ENCODE measurements around the gene B3GAT1. TPM values are rescaled to one million over a fixed set of nuclear protein-coding genes. Genes with fewer than 3 reads are reported as not detected.

Gene B3GAT1
- total RNA-seq, 1 experiment from 2014 or later: 34.3 TPM

DNA sequence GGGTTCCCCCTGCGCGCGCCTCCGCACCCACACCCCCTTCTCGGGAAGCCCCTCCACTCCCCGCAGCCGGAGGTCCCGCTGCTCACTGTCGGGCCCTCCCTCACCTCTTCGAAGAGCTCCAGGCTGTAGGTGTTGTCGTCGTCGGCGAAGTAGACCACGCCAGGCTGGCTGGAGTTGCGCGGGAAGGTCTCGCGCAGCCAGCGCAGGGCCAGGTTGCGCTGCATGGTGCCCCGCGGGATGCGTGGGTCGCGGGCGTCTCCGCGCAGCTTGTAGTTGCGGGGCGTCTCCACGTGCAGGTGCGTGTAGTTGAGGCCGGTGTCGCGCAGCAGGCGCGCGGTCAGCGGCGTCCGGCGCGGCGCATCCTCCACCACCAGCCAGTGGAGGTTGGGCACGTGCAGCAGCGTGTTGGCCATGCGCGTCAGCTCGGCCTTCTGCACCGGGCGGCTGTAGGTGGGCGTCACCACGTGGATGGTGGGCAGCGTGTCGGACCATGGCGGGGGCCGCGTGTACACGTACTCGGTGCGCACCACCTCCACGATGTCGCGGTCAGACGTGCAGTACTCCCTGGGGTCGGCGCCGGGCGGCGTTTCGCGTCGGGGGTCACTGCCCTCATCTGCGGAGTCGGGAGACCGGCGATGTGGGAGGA lies 28.3 kb downstream of the B3GAT1 start:
- no peak overlapping the region for H2BK15ac ChIP-seq (ENCODE audit: low read depth, low read length)
- no peaks in the 10 kb centered on the region for H3K23me2 ChIP-seq (ENCODE audit: insufficient read length, low read depth, low read length, poor library complexity, severe bottlenecking)
- H4K91ac ChIP-seq (ENCODE audit: insufficient read length, low read depth, low read length): no peak overlapping the region
- TF ChIP-seq, protein P1, sequence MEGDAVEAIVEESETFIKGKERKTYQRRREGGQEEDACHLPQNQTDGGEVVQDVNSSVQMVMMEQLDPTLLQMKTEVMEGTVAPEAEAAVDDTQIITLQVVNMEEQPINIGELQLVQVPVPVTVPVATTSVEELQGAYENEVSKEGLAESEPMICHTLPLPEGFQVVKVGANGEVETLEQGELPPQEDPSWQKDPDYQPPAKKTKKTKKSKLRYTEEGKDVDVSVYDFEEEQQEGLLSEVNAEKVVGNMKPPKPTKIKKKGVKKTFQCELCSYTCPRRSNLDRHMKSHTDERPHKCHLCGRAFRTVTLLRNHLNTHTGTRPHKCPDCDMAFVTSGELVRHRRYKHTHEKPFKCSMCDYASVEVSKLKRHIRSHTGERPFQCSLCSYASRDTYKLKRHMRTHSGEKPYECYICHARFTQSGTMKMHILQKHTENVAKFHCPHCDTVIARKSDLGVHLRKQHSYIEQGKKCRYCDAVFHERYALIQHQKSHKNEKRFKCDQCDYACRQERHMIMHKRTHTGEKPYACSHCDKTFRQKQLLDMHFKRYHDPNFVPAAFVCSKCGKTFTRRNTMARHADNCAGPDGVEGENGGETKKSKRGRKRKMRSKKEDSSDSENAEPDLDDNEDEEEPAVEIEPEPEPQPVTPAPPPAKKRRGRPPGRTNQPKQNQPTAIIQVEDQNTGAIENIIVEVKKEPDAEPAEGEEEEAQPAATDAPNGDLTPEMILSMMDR (conservative IDR thresholded peaks at IDR 0.05): no peak
- H4K8ac ChIP-seq (replicated peaks; ENCODE audit: insufficient read length, low read depth, low read length): no peak overlapping the region
- no peak overlapping the region for H3K56ac ChIP-seq (ENCODE audit: insufficient read length, low read depth, low read length)
- no peak overlapping the region for H2AFZ ChIP-seq (ENCODE audit: low read length)
- H2BK120ac ChIP-seq (ENCODE audit: low read depth, low read length, poor library complexity, severe bottlenecking): no peak overlapping the region
- no peak overlapping the region for H2BK5ac ChIP-seq (ENCODE audit: insufficient read length, low read length)
- H2BK12ac ChIP-seq (ENCODE audit: insufficient read length, low read depth, low read length): no peak overlapping the region
- no peaks in the 10 kb centered on the region for H3K27me3 ChIP-seq (ENCODE audit: insufficient read depth, low read length)
- no peak overlapping the region for H2AK5ac ChIP-seq (ENCODE audit: insufficient read length, low read length)
- H3T11ph ChIP-seq (ENCODE audit: low read length): no peak overlapping the region
- H3K27ac Mint-ChIP-seq: no peak overlapping the region
- no peak overlapping the region for H3K14ac ChIP-seq (ENCODE audit: insufficient read depth, low read length)
- H2BK20ac ChIP-seq (ENCODE audit: low read depth, low read length, poor library complexity, severe bottlenecking): no peak overlapping the region
- H3K79me1 ChIP-seq (ENCODE audit: insufficient read depth, low read depth, low read length, poor library complexity, severe bottlenecking): no peaks in the 10 kb centered on the region
- no peak overlapping the region for H3K9ac ChIP-seq (ENCODE audit: extremely low read depth, insufficient read length, low read length)
- no peaks in the 10 kb centered on the region for H3K79me2 ChIP-seq (ENCODE audit: insufficient read depth, low read length)
- no peaks in the 10 kb centered on the region for H3K9me3 ChIP-seq (ENCODE audit: control insufficient read depth, low read depth, low read length)
- no peaks in the 10 kb centered on the region for H3K9me3 Mint-ChIP-seq
- H4K5ac ChIP-seq (ENCODE audit: insufficient read length, low read depth, low read length): no peak overlapping the region
- H3K18ac ChIP-seq (ENCODE audit: insufficient read length, low read depth, low read length): no peak overlapping the region
- no peaks in the 10 kb centered on the region for H3K27me3 Mint-ChIP-seq (ENCODE audit: low read depth)
- H3K27ac ChIP-seq (ENCODE audit: insufficient read length, low read depth, low read length): no peak overlapping the region
- H3K4me1 ChIP-seq (ENCODE audit: insufficient read depth, low read length): no peaks in the 10 kb centered on the region
- H3K4me2 ChIP-seq (ENCODE audit: insufficient read depth, insufficient read length, low read length): no peak overlapping the region
- H4K20me1 ChIP-seq (ENCODE audit: control insufficient read depth, insufficient read depth, insufficient read length): no peaks in the 10 kb centered on the region
- no peak overlapping the region for H3K23ac ChIP-seq (ENCODE audit: insufficient read length, low read depth, low read length)
- H3K4me3 Mint-ChIP-seq: no peak overlapping the region
- no peak overlapping the region for H3K4ac ChIP-seq (ENCODE audit: low read depth, low read length)
- WGBS (ENCODE audit: extremely low coverage, insufficient read length, low lambda C conversion rate): no CpG with 5 or more reads among the region's 78 CpGs
- H3K4me1 Mint-ChIP-seq: peaks cover 9 to 10% of the 10 kb centered on the region in 2 experiments
- DNase-seq: no peak
- H3K36me3 Mint-ChIP-seq (ENCODE audit: insufficient read depth in 1 of 3, low read depth in 3 of 3): peaks cover 5 to 28% (median 21%) of the 10 kb centered on the region in 3 experiments; a peak in 6 of 7 replicates
